Measurements from ENCODE around the gene SEMA4B.
A peak's percentile ranks its signal among the peaks of the same experiment; 100 is the strongest.

Gene SEMA4B

DNA sequence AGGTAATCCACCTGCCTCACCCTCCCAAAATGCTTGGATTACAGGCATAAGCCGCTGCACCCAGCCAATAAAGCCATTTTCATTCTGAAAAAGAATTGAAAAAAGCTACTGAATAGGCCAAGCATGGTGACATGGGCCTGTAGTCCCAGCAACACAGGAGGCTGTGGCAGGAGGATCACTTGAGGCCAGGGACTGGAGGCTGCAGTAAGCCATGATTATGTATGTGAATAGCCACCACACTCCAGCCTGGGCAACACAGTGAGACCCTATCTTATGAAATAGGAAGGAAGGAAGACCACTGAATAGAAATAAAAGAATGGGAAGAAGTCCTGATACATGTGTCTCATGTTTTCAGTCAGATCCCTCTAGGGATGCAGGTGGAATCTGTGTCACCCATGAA is 36.0 kb upstream of the SEMA4B start:
- DNase-seq (ENCODE audit: low read depth in 1 of 2, low spot score in 1 of 2), result no peak
- in situ Hi-C loops (cut with HindIII; ENCODE audit: low pct_unique_long_range_greater_than_20kb, low sequenced_read_pairs), result no loop called here
- TF ChIP-seq JUND (IDR thresholded peaks at IDR 0.05; ENCODE audit: low read depth), result no peak

GRCh38 chr15:90165659-90166489 is 35.3 kb upstream of the SEMA4B start:
- peak in 1 of 2 experiments; percentile 90 for DNase-seq (ENCODE audit: low read depth in 1 of 2, low spot score in 1 of 2)
- TF ChIP-seq JUND (IDR thresholded peaks at IDR 0.05; ENCODE audit: low read depth), result peak; percentile 82
- in situ Hi-C loops (cut with HindIII; ENCODE audit: low pct_unique_long_range_greater_than_20kb, low sequenced_read_pairs), result no loop called here

GRCh38 chr15:90167121-90167520 is 34.0 kb upstream of the SEMA4B start:
- DNase-seq (ENCODE audit: low read depth in 1 of 2, low spot score in 1 of 2), result no peak
- no peak for TF ChIP-seq JUND (IDR thresholded peaks at IDR 0.05; ENCODE audit: low read depth)
- in situ Hi-C loops (cut with HindIII; ENCODE audit: low pct_unique_long_range_greater_than_20kb, low sequenced_read_pairs), result no loop called here

DNA sequence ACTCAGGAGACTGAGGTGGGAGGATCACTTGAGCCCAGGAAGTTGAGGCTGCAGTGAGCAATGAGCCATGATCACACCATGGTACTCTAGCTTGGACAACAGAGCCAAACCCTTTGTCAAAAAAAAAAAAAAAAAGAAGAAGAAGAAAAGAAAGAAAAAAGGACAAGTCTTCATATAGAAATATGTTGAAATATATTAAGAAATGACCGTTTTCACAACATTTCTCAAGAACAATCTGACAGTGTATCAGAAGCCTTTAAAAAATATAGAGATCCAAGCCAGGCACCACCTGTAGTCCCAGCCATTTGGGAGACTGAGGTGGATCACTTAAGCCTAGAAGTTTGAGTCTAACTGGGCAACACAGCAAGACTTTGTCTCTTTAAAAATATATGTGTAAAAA is 29.5 kb upstream of the SEMA4B start:
- DNase-seq (ENCODE audit: low read depth in 1 of 2, low spot score in 1 of 2), result no peak
- no peak for TF ChIP-seq JUND (IDR thresholded peaks at IDR 0.05; ENCODE audit: low read depth)
- in situ Hi-C loops (cut with HindIII; ENCODE audit: low pct_unique_long_range_greater_than_20kb, low sequenced_read_pairs), result no loop called here

DNA sequence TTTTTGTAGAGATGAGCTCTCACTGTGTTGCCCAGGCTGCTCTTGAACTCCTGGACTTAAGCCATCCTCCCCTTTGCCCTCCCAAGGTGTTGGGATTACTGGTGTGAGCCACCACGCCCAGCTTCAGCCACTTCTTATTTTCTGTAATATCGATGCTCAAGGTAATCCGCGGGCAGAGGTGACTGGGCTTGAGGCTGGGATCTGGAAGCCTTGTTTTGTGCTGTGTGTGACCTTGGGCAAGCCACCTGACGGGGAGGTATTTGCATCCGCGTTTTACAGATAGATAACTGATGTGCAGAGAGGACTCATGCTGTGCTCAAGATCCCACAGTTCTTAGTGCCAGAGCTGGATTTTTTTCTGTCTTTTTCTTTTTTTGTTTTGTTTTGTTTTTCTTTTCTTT is 27.8 kb upstream of the SEMA4B start:
- in situ Hi-C loops (cut with HindIII; ENCODE audit: low pct_unique_long_range_greater_than_20kb, low sequenced_read_pairs), result no loop called here
- DNase-seq (ENCODE audit: low read depth in 1 of 2, low spot score in 1 of 2), result no peak

DNA sequence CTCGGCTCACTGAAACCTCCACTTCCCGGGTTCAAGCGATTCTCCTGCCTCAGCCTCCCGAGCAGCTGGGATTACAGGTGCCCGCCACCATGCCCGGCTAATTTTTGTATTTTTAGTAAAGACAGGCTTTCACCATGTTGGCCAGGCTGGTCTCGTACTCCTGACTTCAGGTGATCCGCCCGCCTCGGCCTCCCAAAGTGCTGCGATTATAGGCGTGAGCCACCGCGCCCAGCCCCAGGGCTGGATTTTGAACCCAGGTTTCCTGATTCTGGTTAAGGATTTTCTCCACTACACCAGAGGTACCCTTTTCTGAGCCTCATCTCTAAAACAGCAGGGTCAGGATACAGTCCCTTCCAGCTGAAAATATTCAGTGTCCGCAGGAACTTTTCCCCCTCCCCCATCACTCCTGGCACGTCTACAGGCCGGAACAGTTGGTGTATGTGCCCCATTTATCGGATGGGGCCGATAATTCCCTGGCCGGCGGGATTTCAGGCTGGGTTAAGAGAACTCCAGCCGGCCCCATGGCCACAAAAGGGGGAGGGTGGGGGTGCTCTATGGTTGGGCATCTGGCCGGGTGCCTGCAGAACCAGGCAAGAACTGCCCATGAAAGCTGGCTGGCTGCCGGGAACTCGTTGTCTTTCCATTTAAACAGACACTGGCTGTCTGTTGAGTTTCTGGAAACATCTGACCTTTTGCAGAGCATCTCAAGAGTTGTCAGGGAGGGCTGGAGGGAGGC is 26.8 kb upstream of the SEMA4B start:
- in situ Hi-C loops (cut with HindIII; ENCODE audit: low pct_unique_long_range_greater_than_20kb, low sequenced_read_pairs), result no loop called here
- no peak for TF ChIP-seq JUND (IDR thresholded peaks at IDR 0.05; ENCODE audit: low read depth)
- DNase-seq (ENCODE audit: low read depth in 1 of 2, low spot score in 1 of 2), result peak in 1 of 2 experiments; percentile 57

More for the DNA sequence above, 27.8 kb upstream of the SEMA4B start:
- TF ChIP-seq JUND (IDR thresholded peaks at IDR 0.05; ENCODE audit: low read depth), result no peak

- no peak for DNase-seq (ENCODE audit: low read depth in 1 of 2, low spot score in 1 of 2)
- in situ Hi-C loops (cut with HindIII; ENCODE audit: low pct_unique_long_range_greater_than_20kb, low sequenced_read_pairs), result no loop called here
- TF ChIP-seq JUND (IDR thresholded peaks at IDR 0.05; ENCODE audit: low read depth), result no peak
These were observed 24.1 kb upstream of the SEMA4B start for GRCh38 chr15:90177012-90177411.

DNA sequence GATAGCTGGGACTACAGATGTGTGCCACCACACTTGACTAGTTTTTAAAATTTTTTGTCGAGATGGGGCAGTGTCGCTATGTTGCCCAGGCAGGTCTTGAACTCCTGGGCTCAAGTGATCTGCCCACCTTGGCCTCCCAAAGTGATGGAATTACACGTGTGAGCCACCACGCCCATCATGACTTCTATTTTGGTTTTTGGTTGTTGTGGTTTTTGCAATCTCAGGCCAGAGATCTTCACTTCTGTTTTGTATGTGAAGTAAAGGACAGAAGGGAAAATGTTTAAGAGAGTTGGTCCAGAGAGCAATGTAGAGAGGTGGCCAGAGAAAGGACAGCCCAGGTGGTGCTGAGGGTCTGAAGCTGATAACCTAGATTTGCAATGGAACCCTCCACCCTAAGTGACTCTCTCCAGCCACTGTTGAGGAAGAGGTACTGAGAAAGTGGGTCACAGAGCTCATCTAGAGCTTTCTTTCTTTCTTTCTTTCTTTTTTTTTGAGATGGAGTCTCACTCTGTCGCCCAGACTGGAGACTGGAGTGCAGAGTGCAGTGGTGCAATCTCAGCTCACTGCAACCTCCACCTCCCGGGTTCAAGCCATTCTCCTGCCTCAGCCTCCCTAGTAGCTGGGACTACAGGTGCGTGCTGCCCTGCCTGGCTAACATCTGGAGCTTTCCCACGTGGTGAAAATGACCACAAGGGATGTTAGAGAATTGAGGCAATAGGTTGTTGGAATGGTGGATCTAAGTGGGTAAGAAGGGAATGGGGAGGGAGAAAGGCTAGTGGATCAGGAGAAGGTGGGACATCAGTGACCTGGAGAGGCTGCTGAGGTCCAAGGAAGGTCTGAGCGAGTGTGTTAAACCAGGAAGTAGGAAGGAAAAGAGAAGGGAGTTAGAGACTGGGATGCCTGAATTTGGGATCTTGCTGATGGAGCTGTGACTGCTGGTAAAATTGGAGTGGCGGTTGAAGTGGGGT is 22.4 kb upstream of the SEMA4B start:
- TF ChIP-seq JUND (IDR thresholded peaks at IDR 0.05; ENCODE audit: low read depth), result no peak
- no peak for DNase-seq (ENCODE audit: low read depth in 1 of 2, low spot score in 1 of 2)
- in situ Hi-C loops (cut with HindIII; ENCODE audit: low pct_unique_long_range_greater_than_20kb, low sequenced_read_pairs), result no loop called here

DNA sequence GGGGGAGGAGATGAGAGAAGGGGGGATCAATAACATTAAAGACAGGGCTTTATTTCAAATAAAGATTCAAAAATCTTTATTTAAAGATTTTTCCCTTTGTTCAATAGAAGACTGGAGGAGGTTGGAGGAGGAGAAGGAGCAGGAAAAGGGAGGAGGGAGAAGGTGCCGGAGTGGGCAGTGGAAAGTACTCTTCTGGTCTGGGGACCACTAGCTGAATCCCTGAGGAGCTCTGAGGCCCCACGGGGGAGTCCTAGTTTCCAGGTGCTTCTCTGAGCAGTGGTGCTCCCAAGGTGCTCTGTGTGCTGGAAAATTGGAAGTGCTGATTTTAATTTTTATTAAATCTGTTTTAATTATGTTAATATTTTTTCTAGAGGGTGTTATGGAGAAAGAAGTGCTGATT is 19.4 kb upstream of the SEMA4B start:
- no peak for TF ChIP-seq JUND (IDR thresholded peaks at IDR 0.05; ENCODE audit: low read depth)
- no peak for DNase-seq (ENCODE audit: low read depth in 1 of 2, low spot score in 1 of 2)
- in situ Hi-C loops (cut with HindIII; ENCODE audit: low pct_unique_long_range_greater_than_20kb, low sequenced_read_pairs), result no loop called here

DNA sequence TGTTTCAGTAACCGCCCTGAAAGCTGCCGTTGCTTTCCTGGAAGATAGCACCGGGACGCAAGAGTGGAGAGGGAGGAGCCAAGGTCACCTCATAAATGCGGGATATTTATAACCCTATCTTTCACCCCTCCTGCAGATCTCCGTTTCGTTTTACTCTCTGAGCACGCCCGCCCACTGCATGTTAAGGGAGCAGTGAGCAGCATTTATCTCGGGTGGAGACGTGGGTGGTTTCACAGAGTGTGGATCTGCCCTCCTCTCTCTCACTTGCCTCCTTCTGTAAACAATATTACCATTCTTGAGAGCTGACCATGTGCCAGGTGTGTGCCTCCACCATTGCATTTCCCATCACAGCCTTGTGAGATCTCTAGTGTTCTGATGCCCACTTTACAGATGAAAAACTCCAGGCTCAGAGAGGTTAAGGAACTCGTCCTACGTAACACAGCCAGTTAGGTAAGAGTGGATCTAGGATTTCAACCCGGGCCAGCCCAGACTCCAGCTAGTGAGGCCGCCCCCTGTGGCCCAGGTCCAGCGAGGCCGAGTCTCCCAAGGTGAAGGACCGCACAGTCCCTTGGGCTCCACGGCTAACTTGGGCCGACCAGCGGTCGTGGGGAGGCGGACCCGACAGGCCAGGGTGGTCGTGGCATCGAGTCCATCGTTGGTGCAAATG is 16.9 kb upstream of the SEMA4B start:
- in situ Hi-C loops (cut with HindIII; ENCODE audit: low pct_unique_long_range_greater_than_20kb, low sequenced_read_pairs), result no loop called here
- TF ChIP-seq JUND (IDR thresholded peaks at IDR 0.05; ENCODE audit: low read depth), result no peak
- peak in 1 of 2 experiments; percentile 93 for DNase-seq (ENCODE audit: low read depth in 1 of 2, low spot score in 1 of 2)

- TF ChIP-seq JUND (IDR thresholded peaks at IDR 0.05; ENCODE audit: low read depth), result no peak
- peak in 1 of 2 experiments; percentile 84 for DNase-seq (ENCODE audit: low read depth in 1 of 2, low spot score in 1 of 2)
- in situ Hi-C loops (cut with HindIII; ENCODE audit: low pct_unique_long_range_greater_than_20kb, low sequenced_read_pairs), result no loop called here
These were observed 16.1 kb upstream of the SEMA4B start for GRCh38 chr15:90184786-90185704.

Data from T47D (cell line).